Peyer's patch (tissue), 4 donors: ENCODE measurements around the gene RCSD1.

Experiments
- POLR2A ChIP-seq, 2 donors: fragments of 450-650 bp; IDR thresholded peaks; one replicate each; pipeline ENCODE4 v1.5.1; 2017; ENCODE audit warnings: antibody characterized with exemption in 2 of 2, mild to moderate bottlenecking in 2 of 2, moderate library complexity in 2 of 2
- TF ChIP-seq, protein P1 (sequence below), 6 experiments: fragments of 450-650 bp in 4 of 6; fragments of 200-600 bp in 2 of 6; sonication (generic) in 1 of 6; IDR thresholded peaks; one replicate each; pipeline ENCODE4 v1.5.1; 2017 to 2019; ENCODE audit warnings: antibody characterized with exemption in 6 of 6, mild to moderate bottlenecking in 3 of 6, moderate library complexity in 1 of 6

- TF ChIP-seq POLR2A (IDR thresholded peaks at IDR 0.05), result no peak
- TF ChIP-seq, protein P1, sequence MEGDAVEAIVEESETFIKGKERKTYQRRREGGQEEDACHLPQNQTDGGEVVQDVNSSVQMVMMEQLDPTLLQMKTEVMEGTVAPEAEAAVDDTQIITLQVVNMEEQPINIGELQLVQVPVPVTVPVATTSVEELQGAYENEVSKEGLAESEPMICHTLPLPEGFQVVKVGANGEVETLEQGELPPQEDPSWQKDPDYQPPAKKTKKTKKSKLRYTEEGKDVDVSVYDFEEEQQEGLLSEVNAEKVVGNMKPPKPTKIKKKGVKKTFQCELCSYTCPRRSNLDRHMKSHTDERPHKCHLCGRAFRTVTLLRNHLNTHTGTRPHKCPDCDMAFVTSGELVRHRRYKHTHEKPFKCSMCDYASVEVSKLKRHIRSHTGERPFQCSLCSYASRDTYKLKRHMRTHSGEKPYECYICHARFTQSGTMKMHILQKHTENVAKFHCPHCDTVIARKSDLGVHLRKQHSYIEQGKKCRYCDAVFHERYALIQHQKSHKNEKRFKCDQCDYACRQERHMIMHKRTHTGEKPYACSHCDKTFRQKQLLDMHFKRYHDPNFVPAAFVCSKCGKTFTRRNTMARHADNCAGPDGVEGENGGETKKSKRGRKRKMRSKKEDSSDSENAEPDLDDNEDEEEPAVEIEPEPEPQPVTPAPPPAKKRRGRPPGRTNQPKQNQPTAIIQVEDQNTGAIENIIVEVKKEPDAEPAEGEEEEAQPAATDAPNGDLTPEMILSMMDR (IDR thresholded peaks at IDR 0.05), result no peak
Measured at GRCh38 chr1:167683641-167684502, 53.8 kb downstream of the RCSD1 start.
